Neural cell (in vitro differentiated cells): ENCODE data around the gene AGPAT4. TPM values are rescaled to one million over a fixed set of nuclear protein-coding genes. Genes with fewer than 3 reads are reported as not detected.

Source experiments
- H2AFZ ChIP-seq: fragments of 200-600, 300-800 bp; sonication (generic), shearing (Covaris generic); 2 replicates; pipeline ENCODE4 v1.6.0; 2014; ENCODE audit warnings: low read depth, mild to moderate bottlenecking, antibody characterized with exemption, low read length, moderate library complexity
- H3F3A ChIP-seq: fragments of 200-600 bp; shearing (Covaris generic); 2 replicates; pipeline ENCODE4 v1.6.1; 2016; ENCODE audit warnings: mild to moderate bottlenecking, moderate library complexity, mixed read lengths, antibody characterized with exemption, low read length; ENCODE audit not compliant: insufficient read depth, poor library complexity, severe bottlenecking
- H3K27ac ChIP-seq: fragments of 200-600, 300-800 bp; sonication (generic), shearing (Covaris generic); 2 replicates; pipeline ENCODE4 v1.5.1; 2014; ENCODE audit warnings: mild to moderate bottlenecking, low read length, moderate library complexity
- H3K27me3 ChIP-seq: fragments of 300-800, 200-600 bp; sonication (generic), shearing (Covaris generic); 2 replicates; pipeline ENCODE4 v1.6.0; 2014; ENCODE audit warnings: mild to moderate bottlenecking, low read depth, low read length, moderate library complexity; ENCODE audit not compliant: insufficient read depth
- H3K36me3 ChIP-seq: fragments of 300-800, 200-600 bp; sonication (generic), shearing (Covaris generic); 2 replicates; pipeline ENCODE4 v1.5.1; 2014; ENCODE audit warnings: mild to moderate bottlenecking, antibody characterized with exemption, low read length, moderate library complexity; ENCODE audit not compliant: insufficient read depth
- H3K4me2 ChIP-seq: fragments of 300-800, 200-600 bp; sonication (generic), shearing (Covaris generic); 2 replicates; pipeline ENCODE4 v1.6.0; 2014; ENCODE audit warnings: mild to moderate bottlenecking, low read length
- H3K4me3 ChIP-seq: fragments of 300-800, 200-600 bp; sonication (generic), shearing (Covaris generic); 2 replicates; pipeline ENCODE4 v1.5.1; 2014; ENCODE audit warnings: mild to moderate bottlenecking, low read length, moderate library complexity
- H3K79me2 ChIP-seq: fragments of 200-600 bp; shearing (Covaris generic); replicated peaks from 2 replicates; pipeline ENCODE4 v1.6.0; 2014; ENCODE audit warnings: mild to moderate bottlenecking, low read length, moderate library complexity; ENCODE audit not compliant: insufficient read depth
- H3K9ac ChIP-seq: fragments of 300-800, 200-600 bp; sonication (generic), shearing (Covaris generic); 2 replicates; pipeline ENCODE4 v1.6.1; 2016; ENCODE audit warnings: mild to moderate bottlenecking, low read length, mixed read lengths
- H3K9me2 ChIP-seq: fragments of 200-600 bp; shearing (Covaris generic); 2 replicates; pipeline ENCODE4 v1.6.1; 2016; ENCODE audit warnings: mild to moderate bottlenecking, low read length, mixed read lengths; ENCODE audit not compliant: insufficient read depth
- H3K9me3 ChIP-seq: fragments of 200-600, 300-800 bp; sonication (generic), shearing (Covaris generic); 2 replicates; pipeline ENCODE4 v1.6.1; 2016; ENCODE audit warnings: mild to moderate bottlenecking, mixed run types, low read length, moderate library complexity, mixed read lengths
- H4K20me1 ChIP-seq: fragments of 200-600 bp; shearing (Covaris generic); 2 replicates; pipeline ENCODE4 v1.6.1; 2016; ENCODE audit warnings: mild to moderate bottlenecking, mixed run types; ENCODE audit not compliant: insufficient read depth
- EP300 ChIP-seq: fragments of 450-650 bp; conservative IDR thresholded peaks from 2 replicates; pipeline ENCODE4 v1.6.1; 2014; ENCODE audit warnings: antibody characterized with exemption, mild to moderate bottlenecking, moderate library complexity; ENCODE audit not compliant: poor library complexity, severe bottlenecking
- EZH2 ChIP-seq: fragments of 200-600, 300-800 bp; shearing (Covaris generic), sonication (generic); IDR thresholded peaks from 2 replicates; pipeline ENCODE4 v1.6.1; 2014; ENCODE audit warnings: antibody characterized with exemption, low read length, borderline replicate concordance, mild to moderate bottlenecking; ENCODE audit not compliant: insufficient read depth, poor library complexity, severe bottlenecking
- MXI1 ChIP-seq: fragments of 450-650 bp; conservative IDR thresholded peaks from 2 replicates; pipeline ENCODE4 v1.6.1; 2014; ENCODE audit warnings: antibody characterized with exemption, mild to moderate bottlenecking; ENCODE audit not compliant: poor library complexity, severe bottlenecking
- POLR2AphosphoS5 ChIP-seq: IDR thresholded peaks from 2 replicates; pipeline ENCODE4 v1.6.1; 2012
- RAD21 ChIP-seq: fragments of 450-650 bp; conservative IDR thresholded peaks from 2 replicates; pipeline ENCODE4 v1.6.1; 2014; ENCODE audit warnings: antibody characterized with exemption, mild to moderate bottlenecking, moderate library complexity
- SMC3 ChIP-seq: fragments of 450-650 bp; conservative IDR thresholded peaks from 2 replicates; pipeline ENCODE4 v1.6.1; 2014; ENCODE audit warnings: antibody characterized with exemption, mild to moderate bottlenecking, moderate library complexity; ENCODE audit not compliant: poor library complexity
- TAF1 ChIP-seq: IDR thresholded peaks from 2 replicates; pipeline ENCODE4 v1.6.1; 2012; ENCODE audit warnings: low read depth
- polyA plus RNA-seq: library from polyadenylated mRNA; depleted of rRNA; stranded (reverse); fragments of >200 nt; gene quantifications from 2 replicates; pipeline ENCODE4 v1.2.3, GENCODE V29; 2014
- TF ChIP-seq, protein P1 (sequence below): fragments of 450-650 bp; IDR thresholded peaks from 2 replicates; pipeline ENCODE4 v1.5.1; 2014; ENCODE audit warnings: antibody characterized with exemption, mild to moderate bottlenecking, moderate library complexity; ENCODE audit not compliant: poor library complexity, severe bottlenecking
- TF ChIP-seq, protein P2 (sequence below): IDR thresholded peaks from 2 replicates; pipeline ENCODE4 v1.6.1; 2012; ENCODE audit warnings: borderline replicate concordance

AGPAT4 gene
- polyA plus RNA-seq, 1 donor from 2014 or later = 42.6 TPM

DNA sequence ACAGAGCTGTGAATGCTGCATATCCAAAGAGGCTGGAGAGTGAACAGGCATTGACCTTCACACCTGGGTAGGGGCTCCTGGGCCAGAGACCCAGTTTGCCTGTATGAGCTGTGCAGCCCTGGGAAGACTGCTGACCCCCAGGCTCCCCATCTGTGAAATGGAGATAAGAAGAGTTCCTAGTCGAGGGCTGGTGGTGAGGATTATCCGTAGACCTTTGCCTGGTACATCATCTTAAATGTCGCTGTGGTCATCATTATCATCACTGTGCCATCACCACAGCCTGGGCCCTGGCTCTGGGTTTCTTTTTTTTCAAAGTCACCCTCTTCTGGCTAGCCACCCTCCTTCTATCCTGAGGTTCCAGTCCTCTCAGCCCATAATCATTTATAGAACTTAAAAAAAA, 12.0 kb downstream of the AGPAT4 start:
- TF ChIP-seq EP300 = no peak
- no peak for TF ChIP-seq MXI1
- no peak for TF ChIP-seq EZH2
- peaks cover 85% of the 10 kb centered on the region for H3K79me2 ChIP-seq
- no peaks in the 10 kb centered on the region for H3F3A ChIP-seq
- no peak overlapping the region for H3K4me2 ChIP-seq
- H3K36me3 ChIP-seq = peaks cover 6% of the 10 kb centered on the region
- H2AFZ ChIP-seq = no peak overlapping the region
- H4K20me1 ChIP-seq = no peaks in the 10 kb centered on the region
- no peak overlapping the region for H3K4me3 ChIP-seq
- no peaks in the 10 kb centered on the region for H3K27me3 ChIP-seq
- no peak overlapping the region for H3K27ac ChIP-seq
- no peak overlapping the region for H3K9ac ChIP-seq
- H3K9me2 ChIP-seq = no peaks in the 10 kb centered on the region
- no peaks in the 10 kb centered on the region for H3K9me3 ChIP-seq

DNA sequence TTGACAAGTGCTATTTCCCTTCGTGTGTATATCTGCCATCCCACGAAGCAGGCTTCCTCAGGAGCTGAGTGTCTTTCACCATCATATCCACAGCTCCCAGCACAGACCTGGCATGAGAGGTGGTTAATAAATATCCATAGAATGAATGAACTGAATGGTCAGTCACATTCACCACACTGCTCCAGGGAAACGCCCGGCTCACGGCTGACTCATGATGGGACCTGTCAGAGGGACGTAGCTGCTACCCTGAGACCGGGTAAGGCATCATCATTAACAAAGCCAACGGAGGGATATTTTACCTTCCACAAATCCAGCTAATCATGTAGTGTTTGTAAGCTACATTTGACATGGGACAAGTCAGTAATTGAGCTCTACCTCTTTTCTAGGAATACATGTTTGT, 12.5 kb downstream of the AGPAT4 start:
- no peaks in the 10 kb centered on the region for H3F3A ChIP-seq
- no peak overlapping the region for H3K4me2 ChIP-seq
- H3K4me3 ChIP-seq = no peak overlapping the region
- peaks cover 6% of the 10 kb centered on the region for H3K36me3 ChIP-seq
- H3K9me2 ChIP-seq = no peaks in the 10 kb centered on the region
- H3K9ac ChIP-seq = no peak overlapping the region
- H3K27ac ChIP-seq = no peak overlapping the region
- H4K20me1 ChIP-seq = no peaks in the 10 kb centered on the region
- TF ChIP-seq, protein P1, sequence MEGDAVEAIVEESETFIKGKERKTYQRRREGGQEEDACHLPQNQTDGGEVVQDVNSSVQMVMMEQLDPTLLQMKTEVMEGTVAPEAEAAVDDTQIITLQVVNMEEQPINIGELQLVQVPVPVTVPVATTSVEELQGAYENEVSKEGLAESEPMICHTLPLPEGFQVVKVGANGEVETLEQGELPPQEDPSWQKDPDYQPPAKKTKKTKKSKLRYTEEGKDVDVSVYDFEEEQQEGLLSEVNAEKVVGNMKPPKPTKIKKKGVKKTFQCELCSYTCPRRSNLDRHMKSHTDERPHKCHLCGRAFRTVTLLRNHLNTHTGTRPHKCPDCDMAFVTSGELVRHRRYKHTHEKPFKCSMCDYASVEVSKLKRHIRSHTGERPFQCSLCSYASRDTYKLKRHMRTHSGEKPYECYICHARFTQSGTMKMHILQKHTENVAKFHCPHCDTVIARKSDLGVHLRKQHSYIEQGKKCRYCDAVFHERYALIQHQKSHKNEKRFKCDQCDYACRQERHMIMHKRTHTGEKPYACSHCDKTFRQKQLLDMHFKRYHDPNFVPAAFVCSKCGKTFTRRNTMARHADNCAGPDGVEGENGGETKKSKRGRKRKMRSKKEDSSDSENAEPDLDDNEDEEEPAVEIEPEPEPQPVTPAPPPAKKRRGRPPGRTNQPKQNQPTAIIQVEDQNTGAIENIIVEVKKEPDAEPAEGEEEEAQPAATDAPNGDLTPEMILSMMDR = no peak
- TF ChIP-seq MXI1 (no peak), POLR2AphosphoS5 (no peak), EZH2 (no peak), EP300 (no peak), TAF1 (no peak), RAD21 (no peak), SMC3 (no peak)
- TF ChIP-seq, protein P2, sequence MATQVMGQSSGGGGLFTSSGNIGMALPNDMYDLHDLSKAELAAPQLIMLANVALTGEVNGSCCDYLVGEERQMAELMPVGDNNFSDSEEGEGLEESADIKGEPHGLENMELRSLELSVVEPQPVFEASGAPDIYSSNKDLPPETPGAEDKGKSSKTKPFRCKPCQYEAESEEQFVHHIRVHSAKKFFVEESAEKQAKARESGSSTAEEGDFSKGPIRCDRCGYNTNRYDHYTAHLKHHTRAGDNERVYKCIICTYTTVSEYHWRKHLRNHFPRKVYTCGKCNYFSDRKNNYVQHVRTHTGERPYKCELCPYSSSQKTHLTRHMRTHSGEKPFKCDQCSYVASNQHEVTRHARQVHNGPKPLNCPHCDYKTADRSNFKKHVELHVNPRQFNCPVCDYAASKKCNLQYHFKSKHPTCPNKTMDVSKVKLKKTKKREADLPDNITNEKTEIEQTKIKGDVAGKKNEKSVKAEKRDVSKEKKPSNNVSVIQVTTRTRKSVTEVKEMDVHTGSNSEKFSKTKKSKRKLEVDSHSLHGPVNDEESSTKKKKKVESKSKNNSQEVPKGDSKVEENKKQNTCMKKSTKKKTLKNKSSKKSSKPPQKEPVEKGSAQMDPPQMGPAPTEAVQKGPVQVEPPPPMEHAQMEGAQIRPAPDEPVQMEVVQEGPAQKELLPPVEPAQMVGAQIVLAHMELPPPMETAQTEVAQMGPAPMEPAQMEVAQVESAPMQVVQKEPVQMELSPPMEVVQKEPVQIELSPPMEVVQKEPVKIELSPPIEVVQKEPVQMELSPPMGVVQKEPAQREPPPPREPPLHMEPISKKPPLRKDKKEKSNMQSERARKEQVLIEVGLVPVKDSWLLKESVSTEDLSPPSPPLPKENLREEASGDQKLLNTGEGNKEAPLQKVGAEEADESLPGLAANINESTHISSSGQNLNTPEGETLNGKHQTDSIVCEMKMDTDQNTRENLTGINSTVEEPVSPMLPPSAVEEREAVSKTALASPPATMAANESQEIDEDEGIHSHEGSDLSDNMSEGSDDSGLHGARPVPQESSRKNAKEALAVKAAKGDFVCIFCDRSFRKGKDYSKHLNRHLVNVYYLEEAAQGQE = no peak
- H3K27me3 ChIP-seq = no peaks in the 10 kb centered on the region
- no peaks in the 10 kb centered on the region for H3K9me3 ChIP-seq
- no peak overlapping the region for H2AFZ ChIP-seq
- H3K79me2 ChIP-seq = peaks cover 86% of the 10 kb centered on the region

DNA sequence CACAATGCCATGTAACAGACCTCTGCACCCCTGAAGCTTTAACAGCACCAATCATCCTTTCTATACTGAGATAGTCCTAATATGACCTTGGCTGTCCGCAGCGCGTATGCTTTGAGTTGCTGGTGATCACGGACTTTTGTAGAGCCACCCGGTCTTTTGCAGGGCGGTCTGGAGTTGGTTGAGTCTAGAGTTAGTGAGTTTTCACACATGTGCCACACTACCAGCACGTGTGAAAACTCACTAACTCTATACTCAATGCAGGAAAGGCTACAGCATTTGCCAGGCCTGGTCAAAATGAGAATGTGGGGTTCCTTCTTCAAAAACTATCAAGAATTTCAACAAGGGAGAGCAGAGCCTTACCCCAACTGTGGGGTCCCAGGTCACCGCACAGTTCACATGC, 14.6 kb downstream of the AGPAT4 start:
- Histone ChIP-seq H3K9ac (no peak overlapping the region), H2AFZ (no peak overlapping the region), H3K4me2 (no peak overlapping the region), H3F3A (no peaks in the 10 kb centered on the region), H4K20me1 (peaks cover 3% of the 10 kb centered on the region), H3K9me2 (no peaks in the 10 kb centered on the region), H3K27me3 (no peaks in the 10 kb centered on the region), H3K9me3 (no peaks in the 10 kb centered on the region), H3K4me3 (no peak overlapping the region), H3K36me3 (peaks cover 6% of the 10 kb centered on the region), H3K79me2 (peaks cover 89% of the 10 kb centered on the region), H3K27ac (no peak overlapping the region)
- TF ChIP-seq EP300 (no peak), RAD21 (no peak), POLR2AphosphoS5 (no peak), MXI1 (no peak), TAF1 (no peak), EZH2 (no peak), SMC3 (no peak)
- TF ChIP-seq, protein P1 = no peak
- TF ChIP-seq, protein P2 = no peak
